WERI-Rb-1 (cell line): ENCODE results near the gene OR2T35.

Source experiments
- DNase-seq: peaks from one replicate; pipeline ENCODE4 v3.0.0-alpha.2; 2020
- H3K27ac ChIP-seq: fragments of 250-450 bp; sonication (Bioruptor Pico); 2 replicates; pipeline ENCODE4 v1.5.1; 2020; ENCODE audit warnings: mild to moderate bottlenecking, moderate library complexity
- H3K27me3 ChIP-seq: fragments of 250-450 bp; sonication (Bioruptor Pico); 2 replicates; pipeline ENCODE4 v1.5.1; 2021; ENCODE audit warnings: mild to moderate bottlenecking, low read depth, moderate library complexity; ENCODE audit not compliant: insufficient read depth, severe bottlenecking
- H3K36me3 ChIP-seq: fragments of 250-450 bp; sonication (Bioruptor Pico); 2 replicates; pipeline ENCODE4 v1.5.1; 2020; ENCODE audit warnings: mild to moderate bottlenecking, moderate library complexity
- H3K4me3 ChIP-seq: 2 replicates; pipeline ENCODE4 v1.5.1; 2011; ENCODE audit warnings: low read depth, mild to moderate bottlenecking, control low read depth, low read length
- H3K9me3 ChIP-seq: fragments of 250-450 bp; sonication (Bioruptor Pico); 2 replicates; pipeline ENCODE4 v1.5.1; 2021; ENCODE audit warnings: mild to moderate bottlenecking, moderate library complexity; ENCODE audit not compliant: severe bottlenecking
- CTCF ChIP-seq: IDR thresholded peaks from 2 replicates; pipeline ENCODE4 v1.5.1; 2011; ENCODE audit warnings: low read depth, mild to moderate bottlenecking, control low read depth, inconsistent platforms, low read length

Gene OR2T35

GRCh38 chr1:248621770-248622169, 23.3 kb downstream of the OR2T35 start:
- Histone ChIP-seq H3K27ac (no peak overlapping the region), H3K36me3 (no peaks in the 10 kb centered on the region), H3K9me3 (no peaks in the 10 kb centered on the region), H3K27me3 (peaks cover 76% of the 10 kb centered on the region), H3K4me3 (no peak overlapping the region)
- no peak for DNase-seq
- no peak for TF ChIP-seq CTCF

GRCh38 chr1:248618878-248619277, 26.2 kb downstream of the OR2T35 start:
- no peaks in the 10 kb centered on the region for H3K36me3 ChIP-seq
- peak; percentile 57 for TF ChIP-seq CTCF
- no peaks in the 10 kb centered on the region for H3K9me3 ChIP-seq
- peaks cover 66% of the 10 kb centered on the region for H3K27me3 ChIP-seq
- H3K27ac ChIP-seq = no peak overlapping the region
- DNase-seq = peak; percentile 55
- no peak overlapping the region for H3K4me3 ChIP-seq

GRCh38 chr1:248618119-248618518, 27.0 kb downstream of the OR2T35 start:
- Histone ChIP-seq H3K9me3 (no peaks in the 10 kb centered on the region), H3K4me3 (no peak overlapping the region), H3K27me3 (peaks cover 68% of the 10 kb centered on the region), H3K27ac (no peak overlapping the region), H3K36me3 (no peaks in the 10 kb centered on the region)
- no peak for TF ChIP-seq CTCF
- DNase-seq = no peak

GRCh38 chr1:248613742-248614141, 31.3 kb downstream of the OR2T35 start:
- no peaks in the 10 kb centered on the region for H3K36me3 ChIP-seq
- DNase-seq = no peak
- no peak overlapping the region for H3K4me3 ChIP-seq
- no peak for TF ChIP-seq CTCF
- peaks cover 67% of the 10 kb centered on the region for H3K27me3 ChIP-seq
- no peak overlapping the region for H3K27ac ChIP-seq
- no peaks in the 10 kb centered on the region for H3K9me3 ChIP-seq

- H3K9me3 ChIP-seq = no peaks in the 10 kb centered on the region
- no peaks in the 10 kb centered on the region for H3K36me3 ChIP-seq
- H3K27ac ChIP-seq = no peak overlapping the region
- no peak for DNase-seq
- peaks cover 65% of the 10 kb centered on the region for H3K27me3 ChIP-seq
- no peak for TF ChIP-seq CTCF
- no peak overlapping the region for H3K4me3 ChIP-seq
Measured at GRCh38 chr1:248611883-248612414, 33.1 kb downstream of the OR2T35 start.

- no peak for TF ChIP-seq CTCF
- no peaks in the 10 kb centered on the region for H3K9me3 ChIP-seq
- no peak overlapping the region for H3K27ac ChIP-seq
- H3K27me3 ChIP-seq = peaks cover 58% of the 10 kb centered on the region
- H3K4me3 ChIP-seq = no peak overlapping the region
- H3K36me3 ChIP-seq = no peaks in the 10 kb centered on the region
- no peak for DNase-seq
Measured at GRCh38 chr1:248610301-248610700, 34.8 kb downstream of the OR2T35 start.
